Ovary (tissue), 9 donors: Measurements from ENCODE around the gene LCNL1. TPM values are rescaled to one million over a fixed set of nuclear protein-coding genes. Genes with fewer than 3 reads are reported as not detected.

ENCODE experiments used
- DNase-seq, 5 donors: peaks; one replicate each; pipeline ENCODE4 v3.0.0-alpha.2; 2019 to 2020
- H3K27ac ChIP-seq, 2 donors: fragments of 200-600 bp; one replicate each; pipeline versions ENCODE4 v1.5.1 to v1.8.0; 2019 to 2022
- H3K27me3 ChIP-seq: fragments of 200-600 bp; one replicate; pipeline ENCODE4 v1.8.0; 2022
- H3K36me3 ChIP-seq: fragments of 200-600 bp; sonication (generic); one replicate; pipeline ENCODE4 v1.5.1; 2019
- H3K4me1 ChIP-seq: one replicate; pipeline ENCODE4 v1.8.1; 2013; ENCODE audit warnings: mild to moderate bottlenecking, moderate library complexity; ENCODE audit not compliant: insufficient read depth
- H3K4me3 ChIP-seq: fragments of 200-600 bp; sonication (generic); one replicate; pipeline ENCODE4 v1.5.1; 2017
- H3K9me3 ChIP-seq, 2 donors: fragments of 200-600 bp in 1 of 2; sonication (generic) in 1 of 2; one replicate each; pipeline versions ENCODE4 v1.5.1 to v1.8.1; 2013 to 2019; ENCODE audit warnings: mild to moderate bottlenecking in 1 of 2, moderate library complexity in 1 of 2
- CTCF ChIP-seq, 3 donors: fragments of 450-650 bp in 2 of 3; fragments of 200-600 bp in 1 of 3; IDR thresholded peaks; one replicate each; pipeline versions ENCODE4 v1.5.1 to v1.8.0; 2016 to 2022; ENCODE audit warnings: antibody characterized with exemption in 3 of 3, mild to moderate bottlenecking in 1 of 3
- EP300 ChIP-seq: sonication (generic); formaldehyde crosslinking; IDR thresholded peaks from one replicate; pipeline ENCODE4 v1.6.1; 2017; ENCODE audit warnings: antibody characterized with exemption
- POLR2A ChIP-seq: fragments of 450-650 bp; IDR thresholded peaks from one replicate; pipeline ENCODE4 v1.6.1; 2017; ENCODE audit warnings: antibody characterized with exemption, mild to moderate bottlenecking, moderate library complexity
- WGBS, 3 donors: extraction: QIAGEN DNeasy Blood & Tissue Kit in 1 of 3; methylation state at CpG; one replicate each; pipeline versions ENCODE4 v1.1.5 to v1.1.7; 2013 to 2017; 5-methylcytosine and 5-hydroxymethylcytosine counted together
- intact Hi-C, 4 donors: fragments of 100-400 bp; cut with DNase I; formaldehyde crosslinking; loops; one replicate each; pipeline versions ENCODE4 v1.11.0 to v1.15.1; 2022 to 2023
- polyA plus RNA-seq, 2 donors: library from polyadenylated mRNA; stranded (reverse); fragments of 200-250 nt in 1 of 2; fragments of 350-450 nt in 1 of 2; fragmentation: Illumina TruSeq in 1 of 2; extraction: RNeasy Lipid Tissue Mini Kit (QIAGEN cat#74804) in 1 of 2; gene quantifications; one replicate each; pipeline ENCODE4 v1.2.3, GENCODE V29; 2013 to 2014
- total RNA-seq, 7 donors: library from RNA; depleted of rRNA in 2 of 7; stranded (reverse); fragments of >200 nt in 2 of 7; fragmentation: NEBNext Ultra II Directional in 3 of 7; extraction: Animal tissue kit (Norgen Biotek cat#: 25700) in 3 of 7; gene quantifications; one replicate each; pipeline versions ENCODE4 v1.1.0 to v1.2.4, GENCODE V29; 2016 to 2023
- donor health status: DM: no; HTN: no; CAD: no; lungs with moderate emphysema.
- donor health status: DM: no; HTN: no; CAD: no.
- donor health status: Bipolar disorder and iron deficiency.
- donor health status: DM: yes; HTN: yes; CAD: no.
- donor health status: DM: no; HTN: no; CAD: no.
- donor health status: DM: yes; HTN: yes; CAD: no.

LCNL1 gene
- total and polyA plus RNA-seq, 9 donors, result 0.17 to 1.6 (median 0.47) TPM; not detected in 1

- DNase-seq, result no peak
- 88 to 89% (median 89%) methylated on average over 28 to 29 of the region's 29 CpGs for WGBS, 3 donors
- Histone ChIP-seq H3K27me3 (no peaks in the 10 kb centered on the region), H3K4me1 (peaks cover 6% of the 10 kb centered on the region), H3K36me3 (no peaks in the 10 kb centered on the region), H3K27ac (no peak overlapping the region), H3K9me3 (no peaks in the 10 kb centered on the region), H3K4me3 (no peak overlapping the region)
- intact Hi-C loops, result no loop called here
- no peak for TF ChIP-seq CTCF (IDR thresholded peaks at IDR 0.05)
Observed at GRCh38 chr9:136973618-136974617, 8.9 kb upstream of the LCNL1 start.

GRCh38 chr9:136974817-136975535 is 7.8 kb upstream of the LCNL1 start:
- no peaks in the 10 kb centered on the region for H3K27me3 ChIP-seq
- H3K36me3 ChIP-seq, result no peaks in the 10 kb centered on the region
- H3K27ac ChIP-seq, result no peak overlapping the region
- peaks cover 6% of the 10 kb centered on the region for H3K4me1 ChIP-seq
- no peak for DNase-seq
- intact Hi-C loops, result no loop called here
- 54 to 69% (median 66%) methylated on average over 15 of the region's 15 CpGs for WGBS, 3 donors
- H3K9me3 ChIP-seq, result no peaks in the 10 kb centered on the region
- no peak for TF ChIP-seq POLR2A
- TF ChIP-seq CTCF (IDR thresholded peaks at IDR 0.05), result no peak
- TF ChIP-seq EP300, result no peak
- H3K4me3 ChIP-seq, result no peak overlapping the region

- H3K36me3 ChIP-seq, result no peaks in the 10 kb centered on the region
- H3K9me3 ChIP-seq, result no peaks in the 10 kb centered on the region
- peaks cover 6% of the 10 kb centered on the region for H3K4me1 ChIP-seq
- WGBS, 3 donors, result 63 to 76% (median 76%) methylated on average over 8 to 14 of the region's 14 CpGs
- no peak for DNase-seq
- intact Hi-C loops, result no loop called here
- H3K27me3 ChIP-seq, result no peaks in the 10 kb centered on the region
- no peak overlapping the region for H3K27ac ChIP-seq
- no peak overlapping the region for H3K4me3 ChIP-seq
- TF ChIP-seq EP300 (no peak), POLR2A (no peak), CTCF (IDR thresholded peaks at IDR 0.05) (no peak)
Observed at GRCh38 chr9:136975644-136976043, 7.1 kb upstream of the LCNL1 start.

GRCh38 chr9:136977223-136977622 is 5.6 kb upstream of the LCNL1 start, which contains the start of gene PTGDS:
TSS of gene PTGDS (plus strand) at chr9:136977504. CDS start at chr9:136977579, 75 bp downstream.
- H3K36me3 ChIP-seq, result no peaks in the 10 kb centered on the region
- no peaks in the 10 kb centered on the region for H3K27me3 ChIP-seq
- H3K4me3 ChIP-seq, result peak within 1 kb of the TSS; percentile 34
- 44 to 62% (median 52%) methylated on average over 8 to 10 of the region's 10 CpGs for WGBS, 3 donors
- TF ChIP-seq POLR2A, result no peak
- TF ChIP-seq EP300, result no peak
- TF ChIP-seq CTCF (IDR thresholded peaks at IDR 0.05), result no peak
- peaks cover 6% of the 10 kb centered on the region for H3K4me1 ChIP-seq
- peak in 3 of 5 donors; percentile 40 to 75 (median 53) for DNase-seq
- H3K27ac ChIP-seq, result no peak within 1 kb of the TSS
- intact Hi-C loops, result no loop called here
- H3K9me3 ChIP-seq, result no peaks in the 10 kb centered on the region
